SK-N-DZ (cell line): Measurements from ENCODE around the gene DHRS1.

Experiments used
- DNase-seq: peaks from one replicate; pipeline ENCODE4 v3.0.0-alpha.2; 2015; ENCODE audit warnings: low spot score

Gene DHRS1

DNA sequence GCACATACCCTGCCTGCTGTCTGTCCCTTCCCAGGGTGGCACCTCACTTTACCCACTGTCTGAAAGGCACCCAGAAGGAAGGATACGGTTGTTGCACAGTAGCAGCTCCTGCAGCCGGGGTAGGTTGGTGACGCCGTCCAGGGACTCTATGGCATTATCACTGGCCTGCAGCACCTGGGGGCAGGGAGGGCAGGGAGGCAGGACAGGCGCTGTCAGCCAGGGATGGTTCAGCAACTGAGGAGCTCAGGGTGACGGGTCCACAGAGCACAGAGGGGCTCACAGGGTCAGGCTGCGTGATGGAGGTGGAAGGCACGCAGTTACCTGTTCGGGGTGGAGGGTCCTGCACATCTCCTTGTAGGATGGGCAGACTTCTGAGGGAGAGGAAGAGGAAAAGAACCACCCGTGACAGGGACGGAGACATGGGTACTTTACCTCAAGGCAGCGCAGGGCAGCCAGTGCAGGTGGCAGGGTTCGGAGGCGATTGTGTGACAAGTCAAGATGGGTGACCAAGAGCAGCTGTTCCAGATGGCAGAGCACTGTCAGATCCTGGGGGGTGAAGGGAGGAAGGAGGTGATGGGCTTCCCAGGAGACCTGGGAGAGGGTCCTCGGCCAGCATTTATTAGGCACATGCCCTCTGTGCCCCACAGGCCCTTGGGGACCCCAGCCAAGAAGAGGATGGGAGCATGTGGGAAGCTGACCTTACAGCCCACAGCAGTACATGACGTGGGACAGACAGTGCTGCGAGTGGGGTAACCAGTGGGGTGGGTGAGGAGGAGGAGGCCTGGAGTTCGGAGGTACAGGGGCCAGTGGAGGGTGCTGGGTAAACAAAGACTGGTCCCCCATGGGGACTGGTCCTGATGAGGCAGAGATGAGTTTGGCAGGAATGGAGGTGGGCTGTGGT, 33.0 kb downstream of the DHRS1 start:
- DNase-seq = no peak

DNA sequence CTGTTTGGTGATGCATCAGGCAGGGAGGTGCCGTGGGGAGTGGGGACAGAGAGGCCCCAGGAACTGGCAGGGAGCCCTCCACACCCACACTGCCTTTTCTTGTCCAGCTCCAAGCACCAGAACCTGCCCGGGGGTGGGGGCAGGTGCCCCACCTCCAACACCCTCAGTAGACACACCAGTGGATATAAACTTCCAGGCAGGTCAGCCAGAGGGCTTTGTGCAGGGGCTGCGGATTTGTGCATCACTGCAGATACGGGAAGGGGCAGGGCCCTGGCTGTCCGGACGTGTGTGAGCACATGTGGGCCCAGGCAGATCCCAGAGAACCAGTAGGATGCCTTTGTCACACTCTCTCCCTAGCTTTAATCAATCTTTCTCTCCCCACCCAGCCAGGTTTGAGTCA, 35.3 kb downstream of the DHRS1 start:
- DNase-seq = no peak

DNA sequence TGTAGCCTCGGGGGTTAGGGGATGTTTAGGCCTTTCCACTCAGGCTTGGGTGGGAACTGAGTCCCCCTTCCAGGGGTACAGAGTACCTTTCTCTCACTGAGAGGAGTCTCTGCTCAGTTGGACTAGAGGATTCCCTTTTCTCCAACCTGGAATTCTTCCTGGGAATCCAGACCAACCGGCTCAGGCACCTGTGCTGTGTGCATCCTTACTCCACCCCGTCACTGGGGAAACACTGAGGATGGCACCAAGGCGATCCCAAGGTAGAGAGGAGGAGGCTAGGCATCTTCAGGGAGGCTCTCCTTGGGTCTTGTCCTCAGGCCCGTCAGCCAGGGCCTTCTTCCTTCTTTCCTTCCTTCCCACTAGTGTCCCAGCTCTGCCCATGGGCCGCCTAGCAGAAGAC, 35.7 kb downstream of the DHRS1 start:
- DNase-seq = no peak

DNA sequence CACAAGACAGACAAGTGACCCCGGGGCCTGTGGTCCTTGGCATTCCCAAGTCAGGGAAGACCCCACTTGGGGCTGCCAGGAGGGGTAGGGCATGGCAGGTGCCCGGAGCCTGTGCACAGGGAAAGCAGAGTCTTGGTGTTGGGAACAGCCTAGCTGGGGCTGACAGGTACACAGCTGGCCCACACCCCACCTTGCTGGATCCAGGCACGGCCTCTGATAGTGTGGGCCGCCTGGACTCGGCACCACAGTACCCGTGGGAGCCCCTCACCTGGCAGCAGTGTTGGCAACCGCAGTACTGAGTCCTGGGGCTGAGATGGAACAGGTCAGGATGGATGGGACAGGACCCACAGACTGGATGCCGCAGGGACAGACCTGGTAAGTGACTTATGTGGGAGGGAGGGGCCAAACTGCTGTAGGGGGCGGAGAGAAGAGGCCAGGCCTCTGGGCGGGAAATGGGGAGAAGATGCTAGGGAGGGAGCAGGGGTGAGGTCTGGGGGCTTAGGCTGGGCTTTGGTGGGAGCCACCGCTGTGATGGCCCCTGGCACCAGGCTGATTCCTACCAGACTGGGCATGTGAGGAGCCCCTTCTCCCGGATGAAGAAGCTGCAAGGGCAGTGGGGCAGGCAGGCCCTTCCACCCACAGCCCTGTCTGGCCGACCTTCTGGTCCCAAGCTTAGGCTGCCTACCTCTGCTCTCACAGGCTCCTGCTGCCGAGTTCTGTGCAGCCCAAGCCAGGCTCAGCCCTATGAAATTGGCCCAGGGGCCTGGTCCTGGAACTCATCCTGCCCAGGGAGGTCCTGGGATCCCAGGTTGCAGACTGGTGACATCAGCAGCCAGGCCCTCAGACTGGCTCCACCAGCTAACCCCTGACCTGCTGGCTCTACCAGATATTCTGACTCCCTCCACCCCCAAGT, 36.5 kb downstream of the DHRS1 start, which contains the start of gene TGM1:
TGM1 (minus strand) TSS at position 357 of the 913 bp plus-strand sequence. CDS start 825 bp downstream, outside the sequence.
- no peak for DNase-seq

DNA sequence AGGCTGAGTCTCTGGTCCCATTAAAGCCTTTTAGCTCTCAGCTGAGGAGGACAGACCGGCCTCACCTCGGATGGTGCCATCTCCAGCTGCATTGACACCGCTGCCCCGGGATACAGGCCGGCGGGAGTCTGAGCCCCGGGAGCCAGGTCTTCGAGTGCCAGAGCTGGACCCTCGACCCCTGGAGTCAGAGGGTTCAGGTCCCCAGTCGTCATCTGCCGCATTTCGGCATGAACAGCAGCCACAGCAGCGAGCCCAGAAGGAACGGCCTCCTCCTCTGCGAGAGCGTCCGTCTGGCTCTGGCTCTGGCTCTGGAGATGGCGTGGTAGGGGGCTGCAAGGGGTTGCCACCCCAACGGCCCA, 37.6 kb downstream of the DHRS1 start:
- no peak for DNase-seq

DNA sequence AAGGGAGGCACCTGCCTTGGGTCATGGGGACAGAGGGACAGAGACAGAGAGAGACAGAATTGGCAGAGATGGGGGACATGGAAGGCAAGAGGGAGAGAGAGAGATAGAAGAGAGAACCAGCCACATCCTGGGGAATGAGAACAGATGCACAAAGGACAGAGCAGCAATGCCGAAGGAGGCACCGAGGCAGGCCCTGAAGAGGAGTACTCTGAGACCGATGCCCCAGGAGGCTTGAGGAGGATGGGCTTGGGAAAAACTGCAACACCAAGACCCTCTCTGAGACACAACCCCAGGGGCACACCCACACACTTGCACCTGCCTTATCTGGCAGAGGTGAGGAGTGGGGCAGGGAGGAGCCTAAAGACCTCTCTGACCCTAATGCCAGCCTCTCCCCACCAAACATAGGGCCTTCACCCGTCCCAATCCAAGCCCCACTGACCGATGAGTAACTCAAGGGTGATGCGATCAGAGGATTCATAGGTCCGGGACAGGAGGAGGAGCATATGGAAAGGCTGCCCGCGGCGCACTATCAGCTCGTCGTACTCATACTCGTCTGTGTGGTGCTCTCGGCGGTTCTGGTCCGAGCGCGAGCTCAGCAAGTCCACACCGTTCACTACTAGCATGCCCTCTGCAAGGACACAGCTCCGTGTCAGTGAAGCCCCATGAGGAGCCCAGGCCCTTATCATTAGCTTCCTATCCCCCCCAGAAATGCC, 38.2 kb downstream of the DHRS1 start:
- no peak for DNase-seq

DNA sequence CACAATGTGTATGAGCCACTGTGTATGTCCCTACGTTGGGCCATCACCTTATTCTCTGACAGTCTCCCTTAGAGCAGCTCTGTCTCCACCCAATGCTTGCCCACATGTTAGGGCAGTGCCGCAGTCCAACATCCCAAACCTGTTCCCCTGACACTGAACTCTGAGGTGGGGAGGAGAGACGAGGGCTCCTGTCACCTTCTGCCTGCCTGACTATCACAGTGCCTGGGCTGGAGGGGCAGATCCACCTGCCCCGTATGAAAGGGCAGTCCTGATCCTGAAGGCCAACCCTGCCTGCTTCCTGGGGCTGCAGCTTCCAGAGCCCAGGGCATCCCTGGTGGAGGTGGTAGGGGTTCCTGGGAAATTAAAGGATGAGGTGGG, 38.8 kb downstream of the DHRS1 start:
- DNase-seq = no peak

DNA sequence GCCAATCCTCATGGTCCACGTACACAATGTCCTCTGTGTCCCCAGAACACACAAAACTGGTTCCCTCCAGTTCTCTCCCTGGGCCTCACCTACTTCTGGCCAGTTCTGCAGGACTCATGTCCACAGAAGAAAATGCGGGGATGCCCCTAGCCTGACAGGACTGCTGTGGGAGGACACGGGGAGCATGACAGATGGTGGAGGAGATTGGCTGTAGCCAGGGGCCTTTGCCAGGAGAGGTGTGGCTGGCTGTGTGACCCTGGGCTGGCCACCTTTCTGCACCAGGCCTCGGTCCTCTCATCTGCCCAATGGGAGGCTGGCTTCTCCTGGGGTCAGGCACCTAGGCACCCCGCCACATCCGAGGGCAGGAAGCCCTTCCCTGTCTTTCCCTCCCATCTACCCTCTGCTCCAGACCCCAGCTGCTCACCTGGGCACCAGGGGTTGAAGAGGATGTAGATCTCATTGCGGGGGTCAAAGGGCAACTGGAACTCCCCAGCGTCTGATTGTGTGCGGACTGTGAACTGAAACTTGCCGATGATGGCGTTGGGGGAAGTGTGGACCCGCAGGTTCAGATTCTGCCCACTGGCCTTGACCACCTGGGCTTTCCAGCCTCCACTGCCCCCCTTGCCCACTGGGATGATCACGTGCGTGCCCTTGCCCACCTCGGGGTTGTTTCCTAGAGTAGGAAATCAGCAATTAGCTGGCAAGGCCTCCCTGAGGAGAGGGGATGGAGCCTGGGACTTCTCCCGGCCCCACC, 39.4 kb downstream of the DHRS1 start:
- DNase-seq = no peak

DNA sequence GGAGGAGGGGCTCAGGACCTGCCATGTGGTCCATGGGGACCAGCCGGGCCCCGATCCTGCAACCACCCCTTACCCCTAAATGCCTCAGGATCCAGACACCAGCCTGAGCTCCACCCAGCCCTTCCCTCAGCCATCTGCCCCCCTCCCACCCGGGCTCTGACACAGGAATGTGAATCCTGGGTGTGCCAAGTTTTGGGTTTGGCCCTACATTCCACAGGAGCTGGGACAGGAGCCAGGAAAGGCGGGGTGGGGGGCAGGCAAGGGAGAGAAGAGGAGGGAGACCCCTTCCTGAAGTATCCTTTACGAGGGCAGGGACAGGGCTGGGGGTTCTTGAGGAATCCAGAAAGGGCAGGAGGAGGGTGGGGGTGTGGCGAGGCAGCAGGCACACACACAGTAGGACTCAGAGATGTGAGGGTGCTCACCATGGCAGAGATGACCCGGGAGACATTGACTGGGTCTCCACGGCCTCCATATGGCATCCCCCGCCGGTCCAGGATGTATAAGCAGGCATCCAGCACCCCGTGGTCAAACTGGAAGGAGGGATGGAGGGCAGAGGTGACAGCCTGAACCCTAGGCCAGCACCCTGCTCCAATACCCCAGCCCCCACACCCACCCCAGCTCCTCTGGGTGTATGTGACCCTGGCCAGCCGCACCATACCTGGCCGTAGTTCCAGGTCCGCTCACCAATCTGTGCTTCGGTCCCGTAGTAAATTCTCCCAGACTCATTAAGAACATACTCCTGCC, 40.1 kb downstream of the DHRS1 start:
- DNase-seq = no peak

DNA sequence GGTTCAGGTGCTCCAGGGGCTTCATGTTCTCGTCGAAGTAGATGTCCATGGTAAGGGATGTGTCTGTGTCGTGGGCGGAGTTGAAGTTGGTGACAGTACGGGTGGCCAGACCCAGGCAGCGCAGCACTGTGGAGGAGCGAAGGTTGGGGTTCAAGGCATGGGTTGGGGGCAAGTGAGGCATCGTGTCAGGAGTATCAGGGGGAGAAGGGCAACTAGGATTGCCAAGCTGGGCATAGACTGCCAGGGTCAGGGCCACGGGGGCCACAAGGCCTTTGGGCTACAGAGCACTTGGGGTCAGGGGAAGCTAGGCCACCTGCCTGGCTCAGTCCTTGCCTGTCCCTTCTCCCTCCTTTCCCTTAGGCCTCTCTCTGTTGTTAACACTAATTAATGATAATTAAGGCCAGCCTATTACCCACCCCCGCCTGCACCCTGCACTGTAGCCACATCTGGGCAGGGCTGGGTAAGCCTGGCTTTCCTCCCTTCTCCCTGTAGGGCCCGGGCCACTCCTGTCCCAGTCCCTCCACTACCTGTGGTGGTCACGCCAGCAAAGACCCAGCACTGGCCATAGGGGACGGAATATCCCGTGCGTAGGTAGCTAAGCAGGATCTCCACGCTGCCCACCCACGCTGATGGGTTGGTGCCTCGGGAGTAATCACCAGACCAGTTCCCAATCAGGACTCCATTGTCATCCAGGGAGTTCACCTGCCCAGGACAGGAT, 40.9 kb downstream of the DHRS1 start:
- DNase-seq = no peak

DNA sequence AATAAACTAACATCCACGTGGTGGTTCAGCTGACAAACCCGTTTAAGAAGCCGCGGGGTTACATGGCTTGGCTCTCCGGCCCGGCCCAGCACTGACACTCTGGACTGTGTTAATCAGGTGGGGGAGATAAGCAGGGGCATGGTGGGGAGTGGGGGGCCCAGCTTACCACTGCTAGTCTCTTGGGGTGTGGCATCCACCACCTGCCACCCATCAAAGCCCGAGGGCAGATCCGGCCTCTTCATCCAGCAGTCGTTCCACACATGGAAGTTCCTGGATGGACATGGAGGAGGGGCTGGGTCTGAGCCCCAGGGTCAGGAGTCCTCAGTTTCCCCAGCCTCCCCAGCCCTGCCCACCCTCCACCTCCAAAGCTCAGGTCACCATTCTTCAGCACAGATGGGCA, 41.5 kb downstream of the DHRS1 start:
- DNase-seq = no peak

DNA sequence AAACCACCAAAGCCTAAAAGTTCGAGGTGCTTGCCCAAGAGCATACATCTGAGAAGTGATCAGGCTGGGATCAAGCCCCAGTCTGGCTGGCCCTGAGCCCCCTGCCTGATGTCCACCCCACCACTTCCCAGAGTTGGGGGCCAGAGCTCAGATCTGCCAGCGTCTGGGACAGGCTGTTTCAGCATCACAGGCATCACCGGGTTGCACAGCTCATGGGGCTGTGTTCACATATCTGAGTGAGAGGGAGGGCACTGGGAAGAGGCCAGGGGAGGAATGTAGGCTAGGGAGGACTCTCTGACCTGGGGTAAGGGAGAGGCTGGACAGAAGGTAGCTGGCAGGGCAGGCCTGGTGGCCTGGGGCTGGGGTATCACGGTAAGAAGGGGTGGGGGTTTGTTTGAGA, 42.6 kb downstream of the DHRS1 start:
- DNase-seq = no peak

DNA sequence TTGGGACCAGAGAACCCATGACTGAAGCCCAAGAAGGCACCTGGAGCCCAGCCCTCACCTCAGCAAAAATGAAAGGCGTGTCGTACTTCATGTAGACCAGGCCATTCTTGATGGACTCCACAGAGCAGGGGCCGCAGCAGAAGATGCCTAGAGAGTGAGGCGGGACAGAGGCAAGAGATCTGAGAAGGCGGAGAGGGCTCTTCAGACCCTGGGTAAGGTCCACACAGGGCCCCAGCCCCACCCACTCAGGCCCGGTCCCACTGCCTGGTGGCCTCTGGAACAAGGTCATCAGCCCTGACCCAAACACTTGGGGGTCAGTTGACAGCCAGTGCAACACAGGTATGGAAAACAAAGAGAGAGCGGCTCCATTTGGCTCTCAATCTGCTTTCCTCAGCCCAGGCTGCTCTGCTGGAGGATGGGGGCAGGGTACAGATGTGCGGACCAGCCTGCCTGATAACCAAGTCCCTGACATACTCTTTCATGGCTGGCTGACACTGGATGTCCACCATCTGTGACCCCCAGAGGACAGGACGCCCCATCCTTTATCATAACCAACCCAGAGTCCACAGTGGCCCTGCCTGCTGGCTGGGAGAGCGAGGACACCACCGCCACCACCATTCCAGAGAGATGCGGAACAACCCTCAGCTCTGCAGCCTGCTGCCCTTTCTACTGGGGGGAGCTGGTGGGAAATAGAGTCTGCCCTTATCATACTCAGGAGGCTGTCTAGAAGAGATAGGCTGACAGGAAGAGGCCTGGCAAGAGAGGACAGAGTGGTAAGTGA, 43.5 kb downstream of the DHRS1 start:
- no peak for DNase-seq

DNA sequence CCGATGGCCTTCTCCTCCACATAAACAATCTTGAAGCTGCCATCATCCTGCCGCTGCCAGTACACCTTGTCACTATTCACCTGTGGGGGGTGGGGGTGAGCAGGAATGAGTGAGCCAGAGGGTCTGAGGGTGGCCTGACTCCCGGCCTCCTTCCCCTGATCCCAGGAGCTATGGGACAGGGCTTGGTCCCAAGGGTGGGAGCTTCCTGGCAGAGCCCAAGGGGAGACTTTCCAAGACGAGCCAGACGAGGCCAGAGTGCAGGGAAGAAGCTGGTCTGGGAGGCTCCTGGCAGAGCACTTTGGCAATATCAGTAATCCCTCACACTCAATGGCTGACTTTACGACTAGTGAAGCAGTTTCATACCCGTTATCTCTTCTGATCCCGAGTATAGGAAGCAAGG, 44.1 kb downstream of the DHRS1 start:
- DNase-seq = no peak

DNA sequence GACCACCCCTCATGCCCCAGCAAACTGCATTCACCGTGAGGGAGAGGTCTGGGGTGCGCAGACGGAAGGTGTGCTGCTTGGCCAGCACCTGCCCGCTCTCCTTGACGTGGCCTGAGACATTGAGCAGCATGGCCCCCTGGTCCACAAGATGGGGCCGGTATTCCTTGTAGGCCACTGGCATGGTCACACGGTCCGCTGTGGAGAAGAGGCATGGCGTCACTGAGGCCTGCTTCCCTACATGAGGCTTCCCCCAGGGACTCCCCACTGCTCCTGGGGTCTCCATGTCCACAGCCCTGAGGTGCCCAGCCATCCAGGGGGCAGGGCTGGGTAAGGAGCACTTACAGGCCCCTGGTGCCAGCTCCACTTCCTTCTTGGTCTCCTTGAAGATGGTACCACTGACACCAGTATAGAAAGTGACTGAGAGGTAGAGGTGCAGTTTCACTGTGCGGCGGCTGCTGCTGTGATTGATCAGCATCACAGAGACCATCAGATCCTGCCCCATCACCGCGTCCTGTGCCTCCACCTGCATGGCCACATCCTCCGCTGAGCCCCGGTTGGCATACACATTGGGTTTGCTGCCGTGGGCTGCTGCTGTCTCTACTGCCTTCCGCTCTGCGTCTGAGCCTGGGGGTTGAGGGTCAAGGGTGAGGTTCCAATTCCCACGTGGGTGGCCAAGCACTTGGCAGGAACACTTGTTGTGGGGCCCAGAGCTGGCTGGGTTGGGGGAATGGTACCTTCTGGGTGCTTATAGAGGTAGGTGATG, 44.8 kb downstream of the DHRS1 start:
- no peak for DNase-seq

DNA sequence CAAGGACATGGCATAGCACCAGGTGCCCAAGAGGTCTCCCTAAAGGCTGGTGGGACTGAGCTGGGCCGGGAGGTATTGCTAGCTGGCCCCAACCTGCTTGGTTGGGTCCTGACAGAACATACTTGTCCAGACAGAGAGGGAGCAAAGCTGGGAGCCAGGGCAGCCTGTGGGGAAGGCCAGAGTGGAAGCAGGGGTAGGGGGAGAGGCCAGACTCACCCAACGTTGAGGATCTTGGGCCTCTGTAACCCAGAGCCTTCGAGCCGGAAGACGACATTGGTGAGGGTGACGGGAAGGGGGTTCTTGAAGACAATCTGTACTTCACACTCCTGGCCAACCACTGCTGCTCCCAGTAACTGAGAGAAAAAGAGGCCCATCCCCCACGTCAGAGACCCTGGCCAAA, 45.6 kb downstream of the DHRS1 start:
- no peak for DNase-seq

DNA sequence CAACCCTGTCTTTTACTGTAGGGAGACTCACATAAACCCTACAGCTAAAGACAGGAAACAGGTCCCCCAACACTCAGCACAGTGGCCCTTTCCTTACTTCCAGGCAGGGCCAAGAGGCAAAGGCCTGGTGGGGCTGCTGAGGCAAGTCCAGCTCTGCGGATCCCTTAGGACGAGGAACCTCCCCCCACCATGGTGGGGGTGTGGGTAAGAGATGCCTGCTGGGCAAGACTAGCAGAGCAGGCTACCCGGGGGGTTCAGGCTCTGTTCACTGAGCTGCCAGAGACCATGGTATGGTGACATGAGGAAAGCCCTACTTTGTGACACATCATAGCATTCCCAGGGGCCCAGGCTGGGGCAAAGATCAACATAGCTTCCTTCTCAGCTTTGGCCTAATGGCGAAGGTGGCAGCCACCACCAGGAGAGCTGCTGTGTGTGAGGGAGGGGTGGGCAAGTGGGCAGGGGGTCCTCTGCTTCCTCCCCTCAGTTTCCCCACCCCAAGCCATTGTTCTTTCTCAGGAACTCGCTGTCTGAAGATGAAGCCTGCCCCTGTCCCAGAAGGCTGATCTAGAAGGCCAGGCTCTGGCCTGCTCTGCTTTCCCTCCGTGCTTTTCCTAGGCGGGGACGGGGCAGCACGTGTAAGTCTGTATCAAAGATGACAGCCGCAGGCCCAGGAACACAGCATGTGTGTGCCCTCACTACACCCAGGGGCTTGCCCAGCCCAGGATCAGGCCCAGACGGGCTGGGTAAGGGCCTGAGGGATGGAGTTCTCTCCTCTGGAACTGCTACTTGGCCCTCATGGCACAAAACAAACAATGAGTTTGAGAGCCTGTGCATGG, 47.1 kb downstream of the DHRS1 start:
- DNase-seq = no peak
